Stimulated activated effector memory CD8-positive, alpha-beta T cell treated with anti-CD3 and anti-CD28 coated beads, Interleukin-12 subunit alpha, Interleukin-12 subunit beta, amount 100 ng/mL, for 72 hours (primary cell): Measurements from ENCODE around the gene SLC9A2.
A peak's percentile ranks its signal among the peaks of the same experiment; 100 is the strongest.

Experiments
- ATAC-seq: fragments of 150-1000 bp; cut with Tn5 transposase; 2 replicates; pipeline ENCODE4 v1.10.0; 2021
- DNase-seq, 2 donors: peaks; one replicate each; pipeline ENCODE4 v3.0.0; 2021 to 2022; ENCODE audit warnings: low spot score in 2 of 2
- H3K27ac Mint-ChIP-seq: one replicate; pipeline ENCODE4 v1.8.0; 2022; ENCODE audit warnings: mild to moderate bottlenecking, mixed read lengths
- H3K36me3 Mint-ChIP-seq: one replicate; pipeline ENCODE4 v1.8.0; 2022; ENCODE audit warnings: mild to moderate bottlenecking, mixed read lengths
- H3K4me1 Mint-ChIP-seq: one replicate; pipeline ENCODE4 v1.8.0; 2022; ENCODE audit warnings: mixed read lengths
- H3K4me3 Mint-ChIP-seq: one replicate; pipeline ENCODE4 v1.8.0; 2022; ENCODE audit warnings: mild to moderate bottlenecking, mixed read lengths
- H3K9me3 Mint-ChIP-seq: one replicate; pipeline ENCODE4 v1.8.0; 2022; ENCODE audit warnings: mixed read lengths

SLC9A2 gene

DNA sequence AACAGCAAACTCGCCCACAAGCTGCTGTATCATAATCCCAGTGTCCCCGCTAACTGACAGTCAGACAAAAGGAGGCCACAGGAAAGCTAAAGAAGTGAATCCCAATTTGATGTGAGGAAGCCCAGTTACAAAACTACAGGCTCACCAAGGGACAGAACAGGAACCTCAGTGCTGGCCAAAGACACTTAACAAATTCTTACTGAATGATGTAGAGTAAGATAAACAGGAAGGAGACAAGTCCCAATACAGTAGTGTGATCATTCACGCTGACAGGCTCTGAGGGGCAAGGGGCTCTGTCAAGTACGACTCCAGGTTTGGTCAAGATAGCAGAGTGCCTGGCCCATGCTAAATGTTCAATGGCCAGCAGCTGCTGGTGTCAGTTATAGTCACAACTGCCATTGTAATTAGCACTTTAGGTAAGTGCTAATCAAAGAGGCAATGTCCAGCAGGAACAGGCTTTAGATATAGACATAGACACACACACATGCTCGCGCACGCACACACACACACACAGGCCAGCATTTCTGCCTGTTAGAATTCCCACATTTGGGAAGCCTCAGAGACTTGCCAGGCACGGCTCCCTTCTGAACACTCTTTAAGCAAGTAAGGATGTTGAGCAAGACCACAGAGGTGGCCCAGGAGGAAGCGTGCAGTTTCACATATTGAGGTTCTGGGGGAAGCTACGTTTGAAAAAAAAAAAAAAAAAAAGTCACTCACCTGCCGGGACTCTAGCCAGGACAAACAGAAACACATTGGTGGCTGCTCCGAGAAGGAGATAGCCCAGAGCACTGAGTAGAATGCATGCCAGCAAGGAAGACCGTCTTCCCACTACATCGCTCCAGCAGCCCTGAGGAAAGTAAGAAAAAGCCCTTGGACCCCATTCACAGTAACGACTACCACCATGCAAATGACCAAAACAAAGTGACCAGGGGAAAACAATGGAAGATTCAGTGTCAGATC is 107.1 kb downstream of the SLC9A2 start:
- ATAC-seq: no peak

DNA sequence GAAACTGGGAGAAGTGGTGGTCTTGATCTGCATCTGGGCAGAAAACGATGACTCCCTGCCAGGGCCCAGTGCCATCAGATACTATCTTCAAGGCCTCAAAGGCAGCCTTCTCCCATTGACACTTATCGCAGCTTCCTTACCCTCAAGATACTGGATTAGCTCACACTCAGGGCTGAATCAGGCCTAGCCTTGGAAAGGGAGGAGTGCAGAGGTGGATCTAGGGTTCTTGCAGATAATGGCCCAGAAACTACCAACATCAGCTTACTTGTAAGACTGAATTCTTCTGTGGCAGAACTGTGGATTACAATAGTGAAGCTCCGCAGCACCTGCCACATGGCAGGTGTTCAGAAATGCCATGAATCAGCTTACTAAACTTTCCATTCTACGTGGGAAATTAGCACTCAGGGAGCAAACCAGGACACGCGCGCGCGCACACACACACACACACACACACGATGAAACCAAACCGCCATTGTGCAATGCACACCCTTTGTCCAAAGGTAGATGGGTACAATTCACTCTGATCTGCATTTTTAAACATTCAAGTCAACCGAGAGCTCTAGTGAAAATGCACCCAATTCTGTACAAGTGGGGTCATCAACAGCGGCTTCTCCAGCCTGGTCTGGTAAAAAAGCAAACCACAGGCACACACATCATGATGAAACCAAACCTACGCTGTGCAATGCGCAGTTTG is 116.2 kb downstream of the SLC9A2 start:
- no peak for DNase-seq
- ATAC-seq: no peak
- Mint-ChIP-seq H3K36me3 (peaks cover 16% of the 10 kb centered on the region), H3K27ac (peak overlapping the region; percentile 88), H3K9me3 (no peaks in the 10 kb centered on the region), H3K4me1 (peaks cover 23% of the 10 kb centered on the region), H3K4me3 (peak overlapping the region; percentile 94)

More for the DNA sequence above, 107.1 kb downstream of the SLC9A2 start:
- no peak for DNase-seq
- Mint-ChIP-seq H3K4me3 (no peak overlapping the region), H3K27ac (no peak overlapping the region), H3K9me3 (no peaks in the 10 kb centered on the region), H3K4me1 (no peaks in the 10 kb centered on the region), H3K36me3 (peaks cover 85% of the 10 kb centered on the region)

DNA sequence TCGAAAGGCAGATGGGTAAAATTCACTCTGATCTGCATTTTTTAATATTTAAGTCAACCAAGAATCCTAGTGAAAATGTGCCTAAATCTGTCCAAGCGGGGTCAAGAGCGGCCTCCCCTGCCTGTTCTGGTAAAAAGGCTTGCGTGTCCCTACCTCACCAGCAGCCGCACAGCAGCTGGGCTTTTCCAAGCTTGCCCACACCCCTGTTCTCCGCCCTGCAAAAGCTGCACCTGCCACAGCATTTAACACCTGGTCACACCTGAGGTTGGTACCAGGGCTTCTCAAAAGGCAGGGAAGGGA is 116.7 kb downstream of the SLC9A2 start:
- Mint-ChIP-seq H3K27ac (peak overlapping the region; percentile 88), H3K4me1 (peaks cover 23% of the 10 kb centered on the region), H3K4me3 (peak overlapping the region; percentile 94), H3K36me3 (peaks cover 11% of the 10 kb centered on the region), H3K9me3 (no peaks in the 10 kb centered on the region)
- ATAC-seq (peak; percentile 35), DNase-seq (no peak)

DNA sequence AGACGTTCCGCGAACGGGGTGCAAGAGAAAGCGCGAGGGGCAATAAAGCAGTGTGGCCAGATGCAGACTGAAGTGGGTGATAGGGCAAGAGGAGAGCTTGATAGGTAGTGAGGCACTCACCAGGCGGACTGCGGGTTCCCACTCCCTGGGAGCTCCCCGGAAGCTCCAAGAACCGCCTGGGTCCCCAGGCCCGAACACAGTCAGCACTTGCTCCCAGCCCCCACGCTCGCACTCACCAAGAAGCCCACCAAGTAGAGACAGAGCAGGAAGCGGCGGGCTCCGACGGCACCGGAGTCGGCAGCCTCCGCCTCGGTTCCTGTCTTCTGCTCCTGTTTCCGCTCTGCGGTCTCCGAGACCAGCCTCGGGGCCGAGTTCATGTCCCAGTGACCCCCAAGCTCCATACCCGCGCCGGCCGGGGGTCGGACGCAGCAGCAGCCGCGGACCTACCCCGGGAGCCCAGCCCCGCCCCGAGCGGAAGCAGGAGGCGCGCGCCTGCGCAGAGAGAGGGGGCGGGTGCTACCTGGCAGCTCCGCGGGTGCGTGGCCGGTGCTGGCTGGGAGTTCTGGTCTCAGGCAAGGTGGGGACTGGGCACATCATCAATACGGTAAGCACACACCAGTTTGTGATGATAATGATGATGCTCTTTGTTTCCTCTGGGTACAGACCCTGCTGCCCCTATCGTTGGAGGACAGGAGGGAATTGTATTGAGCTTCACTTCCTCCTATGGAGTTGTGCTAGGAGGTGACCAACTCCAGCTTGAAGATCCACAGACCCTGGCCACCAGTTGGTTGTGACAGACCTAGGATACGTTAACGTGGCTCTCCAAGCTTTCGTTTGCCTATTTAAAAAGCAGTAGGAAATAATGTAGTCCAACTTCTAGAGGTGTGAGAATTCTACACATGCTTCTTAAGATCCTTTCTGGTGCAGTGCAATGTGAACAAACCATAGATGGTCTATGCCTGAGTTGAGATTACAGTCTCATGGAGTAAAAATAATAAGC is 117.4 kb downstream of the SLC9A2 start:
- ATAC-seq (peak; percentile 94), DNase-seq (peak; percentile 80 to 93)
- Mint-ChIP-seq H3K4me1 (peaks cover 23% of the 10 kb centered on the region), H3K9me3 (no peaks in the 10 kb centered on the region), H3K4me3 (peak overlapping the region; percentile 94), H3K36me3 (peaks cover 5% of the 10 kb centered on the region), H3K27ac (peak overlapping the region; percentile 88)

DNA sequence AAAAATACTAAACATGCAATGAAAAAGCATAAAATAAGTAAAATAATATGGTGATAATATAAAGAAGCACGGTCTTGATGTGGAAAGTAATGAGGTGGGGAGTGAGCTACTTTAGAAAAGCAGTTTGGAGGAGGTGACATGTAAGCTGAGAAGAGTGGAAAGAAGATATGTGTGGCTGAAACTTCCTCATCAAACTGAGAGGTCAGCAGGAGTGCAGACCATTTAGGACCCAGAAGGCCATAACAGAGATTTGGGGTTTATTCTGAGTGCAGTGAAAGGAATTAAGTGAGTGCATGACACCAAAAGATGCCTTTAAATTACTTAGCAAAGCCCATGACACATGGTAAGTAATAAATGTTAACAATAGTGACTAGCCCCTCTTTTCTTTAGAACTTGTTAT is 118.1 kb downstream of the SLC9A2 start:
- Mint-ChIP-seq H3K4me1 (peaks cover 23% of the 10 kb centered on the region), H3K4me3 (peak overlapping the region; percentile 94), H3K27ac (peak overlapping the region; percentile 88), H3K36me3 (no peaks in the 10 kb centered on the region), H3K9me3 (peaks cover 2% of the 10 kb centered on the region)
- ATAC-seq (peak; percentile 49), DNase-seq (no peak)

DNA sequence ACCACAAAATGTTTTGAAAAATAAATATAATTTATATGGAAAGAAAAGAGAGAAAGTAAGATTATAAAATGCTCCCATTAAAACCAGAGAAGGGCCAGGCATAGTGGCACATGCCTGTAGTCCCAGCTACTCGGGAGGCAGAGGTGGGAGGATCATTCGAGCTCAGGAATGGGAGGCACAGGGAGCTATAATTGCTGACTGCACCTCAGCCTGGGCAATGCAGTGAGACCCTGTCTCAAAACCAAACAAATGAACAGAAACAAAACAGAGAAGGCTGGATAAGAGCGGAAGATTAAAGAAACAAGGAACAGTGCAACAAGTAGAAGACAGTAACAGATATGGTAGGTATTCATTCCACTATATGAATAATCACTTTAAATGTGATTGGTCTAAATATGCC is 123.9 kb downstream of the SLC9A2 start:
- Mint-ChIP-seq H3K27ac (no peak overlapping the region), H3K9me3 (peaks cover 6% of the 10 kb centered on the region), H3K4me1 (no peaks in the 10 kb centered on the region), H3K4me3 (no peak overlapping the region), H3K36me3 (no peaks in the 10 kb centered on the region)
- no peak for ATAC-seq
- no peak for DNase-seq

DNA sequence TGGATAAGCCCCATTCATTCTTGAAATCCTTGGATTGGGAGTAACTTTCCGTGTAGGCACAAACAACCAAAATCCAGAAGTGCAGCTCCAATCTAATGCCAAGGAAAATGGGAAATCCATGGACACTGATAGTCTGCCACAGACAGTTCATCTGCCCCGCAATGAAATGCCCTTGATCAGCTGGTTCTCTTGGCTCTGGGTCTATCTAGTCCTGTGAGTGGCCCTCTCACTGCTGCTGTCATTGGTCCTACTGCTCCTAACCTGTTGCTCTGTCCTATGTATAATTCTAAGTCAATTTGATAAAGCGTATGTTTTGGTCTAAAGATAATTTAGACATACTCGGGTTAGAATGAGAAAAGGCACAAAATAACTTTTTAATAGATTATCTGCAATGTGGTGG is 128.8 kb downstream of the SLC9A2 start:
- Mint-ChIP-seq H3K27ac (no peak overlapping the region), H3K36me3 (no peaks in the 10 kb centered on the region), H3K9me3 (peaks cover 4% of the 10 kb centered on the region), H3K4me3 (no peak overlapping the region), H3K4me1 (no peaks in the 10 kb centered on the region)
- ATAC-seq (no peak), DNase-seq (no peak)

DNA sequence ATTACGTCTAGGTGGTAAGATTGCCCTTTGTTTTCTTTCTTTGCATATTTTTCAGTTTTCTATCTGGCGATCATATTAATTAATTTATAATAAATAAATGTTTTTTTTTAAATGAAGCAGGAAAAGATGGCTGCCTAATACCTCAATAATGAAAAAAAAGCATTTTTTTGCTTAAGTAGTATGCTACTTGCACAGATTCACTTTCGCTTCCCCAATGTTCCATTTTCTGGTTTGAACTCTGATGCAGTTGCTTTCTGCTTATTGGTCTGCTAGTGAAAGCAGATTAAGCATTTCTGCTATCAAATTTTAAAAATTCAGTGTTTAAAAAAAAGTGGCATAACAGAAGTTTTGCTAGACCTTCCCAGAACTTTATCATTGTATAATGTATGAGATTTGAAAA is 130.6 kb downstream of the SLC9A2 start:
- H3K36me3 Mint-ChIP-seq: no peaks in the 10 kb centered on the region
- no peak for ATAC-seq
- DNase-seq: no peak
- peaks cover 2% of the 10 kb centered on the region for H3K9me3 Mint-ChIP-seq
- no peak overlapping the region for H3K27ac Mint-ChIP-seq
- no peak overlapping the region for H3K4me3 Mint-ChIP-seq
- no peaks in the 10 kb centered on the region for H3K4me1 Mint-ChIP-seq

DNA sequence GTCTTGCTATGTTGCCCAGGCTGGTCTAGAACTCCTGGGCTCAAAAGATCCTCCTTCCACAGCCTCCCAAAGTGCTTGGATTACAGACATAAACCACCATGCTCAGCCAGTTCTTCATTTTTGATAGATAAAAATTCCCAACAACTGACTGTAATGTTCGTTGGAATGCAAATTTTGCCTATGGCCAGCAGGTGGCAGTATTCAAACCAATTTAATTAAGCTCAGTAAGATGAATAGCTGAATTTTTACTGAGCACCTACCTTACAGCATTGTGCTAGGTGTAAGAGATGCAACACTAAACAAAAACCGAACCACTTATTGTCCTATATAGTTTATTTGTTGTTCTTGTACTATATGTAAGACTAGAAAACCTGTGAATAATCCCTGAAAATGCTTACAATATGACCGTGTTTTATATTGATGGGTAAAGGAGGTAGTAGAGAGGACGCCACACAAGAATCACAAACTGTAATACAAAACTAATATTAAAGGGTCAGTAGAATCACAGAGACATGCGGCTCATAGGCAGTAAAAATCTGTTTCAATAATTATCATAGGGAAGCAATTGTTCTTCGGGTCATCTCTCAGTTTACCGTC is 134.3 kb downstream of the SLC9A2 start:
- Mint-ChIP-seq H3K4me3 (no peak overlapping the region), H3K9me3 (no peaks in the 10 kb centered on the region), H3K36me3 (no peaks in the 10 kb centered on the region), H3K4me1 (no peaks in the 10 kb centered on the region), H3K27ac (no peak overlapping the region)
- ATAC-seq (no peak), DNase-seq (no peak)

DNA sequence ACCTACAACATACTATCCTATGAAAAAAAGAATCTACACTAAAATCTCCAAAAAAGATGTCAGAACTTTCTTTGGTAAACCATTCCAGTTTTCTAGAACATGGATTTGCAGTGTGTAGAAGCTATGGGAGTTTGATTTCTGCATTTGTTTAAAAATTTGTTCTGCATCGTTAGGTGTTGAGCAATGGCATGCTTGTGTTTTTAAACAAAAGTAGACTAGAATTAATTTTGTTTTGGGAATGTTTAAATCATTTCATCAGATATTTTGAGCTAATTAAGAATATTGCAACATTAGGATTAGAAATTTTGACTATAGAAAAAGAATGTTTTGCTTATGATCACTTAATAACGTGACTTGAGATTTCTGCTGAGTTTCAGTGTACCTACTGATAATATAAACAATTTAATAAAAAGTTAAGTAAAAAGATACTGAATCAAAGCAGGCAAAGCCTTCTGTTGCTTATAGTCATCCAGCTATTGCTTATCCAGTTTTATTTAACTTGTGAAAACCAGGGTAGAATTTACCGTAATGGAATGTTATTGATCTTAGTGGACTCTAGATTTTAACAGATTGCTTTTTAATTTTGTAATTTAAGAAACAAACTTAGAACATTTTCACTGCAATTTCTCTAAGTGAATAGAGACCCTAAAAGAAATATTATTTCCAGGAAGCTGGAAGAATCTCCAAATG is 135.2 kb downstream of the SLC9A2 start:
- no peak overlapping the region for H3K27ac Mint-ChIP-seq
- ATAC-seq (no peak), DNase-seq (no peak)
- no peaks in the 10 kb centered on the region for H3K4me1 Mint-ChIP-seq
- H3K36me3 Mint-ChIP-seq: no peaks in the 10 kb centered on the region
- H3K9me3 Mint-ChIP-seq: no peaks in the 10 kb centered on the region
- H3K4me3 Mint-ChIP-seq: no peak overlapping the region

DNA sequence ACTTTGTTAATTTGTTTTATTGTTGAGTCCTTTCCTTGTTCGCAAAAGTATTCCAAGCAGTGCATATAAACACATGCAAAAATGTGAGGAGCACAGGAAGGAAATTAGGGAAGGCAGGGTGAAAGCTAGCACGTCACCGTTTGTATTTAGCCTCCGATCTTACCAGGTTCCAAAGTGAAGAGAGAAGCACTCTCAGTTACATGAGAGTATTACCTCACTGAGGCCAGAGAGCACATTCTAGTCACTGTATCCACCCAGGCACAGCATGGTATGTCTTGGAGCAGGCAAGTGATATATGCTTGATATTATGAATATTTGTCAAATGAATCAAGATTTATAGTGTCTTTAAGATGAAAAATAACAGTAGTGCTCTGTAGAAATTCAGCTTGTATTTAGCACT is 135.9 kb downstream of the SLC9A2 start:
- H3K27ac Mint-ChIP-seq: no peak overlapping the region
- no peak for ATAC-seq

DNA sequence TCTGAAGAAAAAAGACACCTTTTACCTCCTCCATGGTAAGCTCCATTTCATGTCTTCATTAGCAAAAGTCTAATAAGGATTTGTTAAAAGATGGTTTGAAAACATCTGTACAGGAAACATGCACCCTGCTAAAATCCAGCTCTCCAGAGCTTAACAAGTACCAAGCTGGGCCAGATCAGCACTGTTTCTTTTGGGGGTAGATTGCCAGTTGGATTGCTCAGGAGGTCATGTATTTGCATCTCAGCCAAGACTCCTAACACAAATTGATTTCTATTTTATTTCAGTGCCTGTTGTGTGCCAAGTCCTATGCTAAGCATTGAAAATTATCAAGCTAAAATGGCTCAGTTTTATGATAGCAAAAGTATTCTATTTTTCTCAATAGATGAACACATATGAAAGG is 139.1 kb downstream of the SLC9A2 start:
- Mint-ChIP-seq H3K27ac (no peak overlapping the region), H3K4me1 (no peaks in the 10 kb centered on the region), H3K4me3 (no peak overlapping the region), H3K36me3 (no peaks in the 10 kb centered on the region), H3K9me3 (no peaks in the 10 kb centered on the region)
- DNase-seq: no peak
- no peak for ATAC-seq

More for the DNA sequence above, 135.9 kb downstream of the SLC9A2 start:
- Mint-ChIP-seq H3K9me3 (no peaks in the 10 kb centered on the region), H3K4me1 (no peaks in the 10 kb centered on the region), H3K36me3 (no peaks in the 10 kb centered on the region), H3K4me3 (no peak overlapping the region)
- no peak for DNase-seq
